Panc1 (cell line): ENCODE results near the gene NAA40. TPM values are rescaled to one million over a fixed set of nuclear protein-coding genes. Genes with fewer than 3 reads are reported as not detected.

Source experiments
- ATAC-seq: fragments of 200-7000 bp; cut with Tn5 transposase; 2 replicates; pipeline ENCODE4 v1.9.1; 2020; ENCODE audit warnings: mild to moderate bottlenecking, moderate library complexity
- BruUV-seq: library from RNA; stranded (reverse); fragments of 400-500 nt; replicated peaks from 2 replicates; lab custom pipeline; 2021; lab: Mats Ljungman, UMichigan
- CTCF ChIA-PET: fragments of 300-600 bp; sonication (Branson Sonifier 250); formaldehyde crosslinking; loops from one replicate; lab custom pipeline; 2022; ENCODE audit warnings: antibody characterized with exemption; lab: Charles Lee
- POLR2A ChIA-PET: fragments of 300-600 bp; sonication (Branson Sonifier 250); formaldehyde crosslinking; loops from one replicate; lab custom pipeline; 2022; ENCODE audit warnings: antibody characterized with exemption; lab: Charles Lee
- DNase-seq: peaks from one replicate; pipeline ENCODE4 v3.0.0-alpha.2; 2010; ENCODE audit warnings: low read depth, low spot score
- H3K27ac ChIP-seq: 2 replicates; pipeline ENCODE4 v1.5.1; 2011; ENCODE audit warnings: mild to moderate bottlenecking, low read length, inconsistent platforms
- H3K27me3 ChIP-seq: fragments of 200-500 bp; sonication (Bioruptor generic); 2 replicates; pipeline ENCODE4 v1.6.0; 2014; ENCODE audit warnings: low read length, inconsistent platforms; ENCODE audit not compliant: control insufficient read depth, insufficient read depth
- H3K36me3 ChIP-seq: fragments of 200-500 bp; sonication (Bioruptor generic); 2 replicates; pipeline ENCODE4 v1.5.1; 2014; ENCODE audit warnings: inconsistent platforms, mild to moderate bottlenecking, low read length, moderate library complexity; ENCODE audit not compliant: control insufficient read depth, insufficient read depth
- H3K4me1 ChIP-seq: 2 replicates; pipeline ENCODE4 v1.5.1; 2011; ENCODE audit warnings: inconsistent platforms, mild to moderate bottlenecking, low read length, moderate library complexity; ENCODE audit not compliant: control insufficient read depth, insufficient read depth
- H3K4me3 ChIP-seq, 2 experiments: 2 replicates each; pipeline ENCODE4 v1.5.1; 2011 to 2012; ENCODE audit warnings: low read depth in 2 of 2, low read length in 2 of 2, mild to moderate bottlenecking in 2 of 2, inconsistent platforms in 1 of 2, moderate library complexity in 1 of 2
- H3K9me3 ChIP-seq: fragments of 200-500 bp; sonication (Bioruptor generic); 2 replicates; pipeline ENCODE4 v1.5.1; 2014; ENCODE audit warnings: low read depth, mild to moderate bottlenecking, inconsistent platforms, low read length, moderate library complexity; ENCODE audit not compliant: control insufficient read depth, insufficient read depth
- SIN3A ChIP-seq: IDR thresholded peaks from 2 replicates; pipeline ENCODE4 v1.6.1; 2012; ENCODE audit warnings: low read depth, mild to moderate bottlenecking, low read length, moderate library complexity, borderline replicate concordance; ENCODE audit not compliant: insufficient read depth
- in situ Hi-C: cut with HindIII; loops from 2 replicates; pipeline ENCODE4 v1.10.0; 2016; ENCODE audit warnings: low sequenced_read_pairs, low pct_unique_long_range_greater_than_20kb
- intact Hi-C: fragments of 100-400 bp; cut with micrococcal nuclease; formaldehyde crosslinking; loops from one replicate; pipeline ENCODE4 v1.10.0; 2022; ENCODE audit not compliant: unreplicated experiment
- total RNA-seq: library from RNA; stranded (reverse); gene quantifications from one replicate; pipeline ENCODE4 v1.2.1, GENCODE V29; 2021; ENCODE audit not compliant: unreplicated experiment
- TF ChIP-seq, protein P1 (sequence below), 2 experiments: IDR thresholded peaks; 2 replicates each; pipeline ENCODE4 v1.6.1; 2011 to 2012; ENCODE audit warnings: low read depth in 2 of 2, control low read depth in 1 of 2, low read length in 1 of 2, mild to moderate bottlenecking in 1 of 2, moderate library complexity in 1 of 2; ENCODE audit not compliant: insufficient read depth in 1 of 2
- TF ChIP-seq, protein P2 (sequence below): fragments of 450-650 bp; IDR thresholded peaks from 2 replicates; pipeline ENCODE4 v1.5.1; 2017; ENCODE audit warnings: mild to moderate bottlenecking

NAA40 gene
- total RNA-seq, 1 experiment from 2014 or later = 43.2 TPM

DNA sequence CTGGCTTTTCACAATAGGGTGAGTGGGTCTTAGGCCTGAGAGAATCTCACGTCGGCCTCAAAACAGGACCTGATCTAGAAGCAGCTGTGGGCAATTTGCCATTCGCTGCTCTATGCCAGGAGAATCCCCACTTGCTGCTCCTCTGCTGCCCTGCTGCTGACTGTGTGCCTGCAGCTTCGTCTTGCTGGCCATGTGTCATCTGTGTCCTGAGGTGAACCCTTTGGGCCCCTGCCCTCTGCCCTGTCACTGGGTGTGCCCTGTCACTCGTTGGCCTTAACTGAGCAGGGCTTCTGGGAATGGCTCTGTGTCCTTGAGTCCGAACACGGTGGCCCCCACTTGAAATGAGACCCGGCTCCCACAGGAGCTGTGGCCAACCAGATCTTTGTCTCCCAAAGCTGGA is 6.2 kb downstream of the NAA40 start:
- no peaks in the 10 kb centered on the region for H3K9me3 ChIP-seq
- peak; percentile 51 for ATAC-seq
- in situ Hi-C loops (no loop called here), intact Hi-C loops (loop anchor here (2.0 kb wide), 1 partner anchor 108 kb away; no protein-coding TSS in a partner anchor)
- H3K27ac ChIP-seq = no peak overlapping the region
- ChIA-PET POLR2A (no interaction called here), CTCF (interaction anchor here (0.6 to 2.2 kb wide), 3 partner anchors 11 to 107 kb away, joined by 3 to 32 read pairs (median 7); partner anchors contain the start of genes MARK2 and RCOR2)
- TF ChIP-seq, protein P1, sequence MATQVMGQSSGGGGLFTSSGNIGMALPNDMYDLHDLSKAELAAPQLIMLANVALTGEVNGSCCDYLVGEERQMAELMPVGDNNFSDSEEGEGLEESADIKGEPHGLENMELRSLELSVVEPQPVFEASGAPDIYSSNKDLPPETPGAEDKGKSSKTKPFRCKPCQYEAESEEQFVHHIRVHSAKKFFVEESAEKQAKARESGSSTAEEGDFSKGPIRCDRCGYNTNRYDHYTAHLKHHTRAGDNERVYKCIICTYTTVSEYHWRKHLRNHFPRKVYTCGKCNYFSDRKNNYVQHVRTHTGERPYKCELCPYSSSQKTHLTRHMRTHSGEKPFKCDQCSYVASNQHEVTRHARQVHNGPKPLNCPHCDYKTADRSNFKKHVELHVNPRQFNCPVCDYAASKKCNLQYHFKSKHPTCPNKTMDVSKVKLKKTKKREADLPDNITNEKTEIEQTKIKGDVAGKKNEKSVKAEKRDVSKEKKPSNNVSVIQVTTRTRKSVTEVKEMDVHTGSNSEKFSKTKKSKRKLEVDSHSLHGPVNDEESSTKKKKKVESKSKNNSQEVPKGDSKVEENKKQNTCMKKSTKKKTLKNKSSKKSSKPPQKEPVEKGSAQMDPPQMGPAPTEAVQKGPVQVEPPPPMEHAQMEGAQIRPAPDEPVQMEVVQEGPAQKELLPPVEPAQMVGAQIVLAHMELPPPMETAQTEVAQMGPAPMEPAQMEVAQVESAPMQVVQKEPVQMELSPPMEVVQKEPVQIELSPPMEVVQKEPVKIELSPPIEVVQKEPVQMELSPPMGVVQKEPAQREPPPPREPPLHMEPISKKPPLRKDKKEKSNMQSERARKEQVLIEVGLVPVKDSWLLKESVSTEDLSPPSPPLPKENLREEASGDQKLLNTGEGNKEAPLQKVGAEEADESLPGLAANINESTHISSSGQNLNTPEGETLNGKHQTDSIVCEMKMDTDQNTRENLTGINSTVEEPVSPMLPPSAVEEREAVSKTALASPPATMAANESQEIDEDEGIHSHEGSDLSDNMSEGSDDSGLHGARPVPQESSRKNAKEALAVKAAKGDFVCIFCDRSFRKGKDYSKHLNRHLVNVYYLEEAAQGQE (IDR thresholded peaks at IDR 0.05; ENCODE audit: insufficient read depth in 1 of 2, low read depth in 2 of 2, low read length in 1 of 2) = no peak
- H3K27me3 ChIP-seq = no peaks in the 10 kb centered on the region
- H3K36me3 ChIP-seq = no peaks in the 10 kb centered on the region
- H3K4me3 ChIP-seq = no peak overlapping the region
- no peak for DNase-seq
- H3K4me1 ChIP-seq = peaks cover 21% of the 10 kb centered on the region
- no TSS peak for BruUV-seq

DNA sequence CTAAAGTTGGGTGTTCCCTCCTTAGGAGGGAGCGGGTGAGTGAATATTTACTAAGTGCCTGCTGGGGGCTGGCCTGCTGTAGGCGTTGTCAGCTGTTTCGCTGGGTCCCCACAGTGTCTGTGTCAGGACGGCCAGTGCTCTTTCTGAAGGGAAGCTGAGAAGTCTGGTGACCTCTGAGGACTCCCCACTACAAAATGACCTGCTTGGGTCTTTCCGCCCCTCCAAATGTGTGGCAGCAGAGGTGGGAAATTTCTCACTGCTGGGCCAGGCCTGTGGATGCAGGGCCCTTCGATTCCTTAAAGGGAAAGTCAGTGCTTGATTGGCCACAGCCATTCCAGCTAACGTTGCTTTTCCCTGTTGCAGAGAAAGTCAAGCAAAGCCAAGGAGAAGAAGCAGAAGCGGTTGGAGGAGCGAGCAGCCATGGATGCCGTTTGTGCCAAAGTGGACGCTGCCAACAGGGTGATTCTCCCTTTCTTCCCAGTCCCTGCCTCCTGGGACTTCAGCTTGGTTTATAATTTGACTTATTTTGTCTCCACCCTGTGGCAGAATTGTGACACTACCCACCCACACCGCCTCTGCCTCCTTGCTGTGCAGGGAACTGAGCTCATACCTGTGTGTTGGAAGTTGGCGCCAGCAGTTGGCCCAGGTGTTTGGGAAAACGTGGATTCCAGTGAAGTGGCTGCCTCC is 6.8 kb downstream of the NAA40 start:
- TF ChIP-seq SIN3A = no peak
- TF ChIP-seq, protein P2, sequence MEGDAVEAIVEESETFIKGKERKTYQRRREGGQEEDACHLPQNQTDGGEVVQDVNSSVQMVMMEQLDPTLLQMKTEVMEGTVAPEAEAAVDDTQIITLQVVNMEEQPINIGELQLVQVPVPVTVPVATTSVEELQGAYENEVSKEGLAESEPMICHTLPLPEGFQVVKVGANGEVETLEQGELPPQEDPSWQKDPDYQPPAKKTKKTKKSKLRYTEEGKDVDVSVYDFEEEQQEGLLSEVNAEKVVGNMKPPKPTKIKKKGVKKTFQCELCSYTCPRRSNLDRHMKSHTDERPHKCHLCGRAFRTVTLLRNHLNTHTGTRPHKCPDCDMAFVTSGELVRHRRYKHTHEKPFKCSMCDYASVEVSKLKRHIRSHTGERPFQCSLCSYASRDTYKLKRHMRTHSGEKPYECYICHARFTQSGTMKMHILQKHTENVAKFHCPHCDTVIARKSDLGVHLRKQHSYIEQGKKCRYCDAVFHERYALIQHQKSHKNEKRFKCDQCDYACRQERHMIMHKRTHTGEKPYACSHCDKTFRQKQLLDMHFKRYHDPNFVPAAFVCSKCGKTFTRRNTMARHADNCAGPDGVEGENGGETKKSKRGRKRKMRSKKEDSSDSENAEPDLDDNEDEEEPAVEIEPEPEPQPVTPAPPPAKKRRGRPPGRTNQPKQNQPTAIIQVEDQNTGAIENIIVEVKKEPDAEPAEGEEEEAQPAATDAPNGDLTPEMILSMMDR = peak; percentile 81
- Histone ChIP-seq H3K36me3 (no peaks in the 10 kb centered on the region), H3K9me3 (no peaks in the 10 kb centered on the region), H3K4me1 (peaks cover 14% of the 10 kb centered on the region), H3K27me3 (no peaks in the 10 kb centered on the region), H3K27ac (peak overlapping the region; percentile 41; the same call in 1 of the 2 replicates), H3K4me3 (no peak overlapping the region)
- POLR2A ChIA-PET = interaction anchor here (0.5 to 1.3 kb wide), 3 partner anchors 34 to 124 kb away, joined by 3 to 5 read pairs (median 5); no protein-coding TSS in a partner anchor
- in situ Hi-C loops = no loop called here
- no TSS peak for BruUV-seq
- CTCF ChIA-PET = interaction anchor here (0.5 to 2.2 kb wide), 11 partner anchors 9 to 178 kb away, joined by 3 to 32 read pairs (median 4); partner anchors contain the start of genes MARK2 and RCOR2
- DNase-seq = peak; percentile 48
- ATAC-seq = peak; percentile 96
- intact Hi-C loops = loop anchor here (2.0 kb wide), 1 partner anchor 109 kb away; no protein-coding TSS in a partner anchor
